Cardiac muscle cell (in vitro differentiated cells and primary cell): ENCODE measurements around the gene HYAL3. TPM values are rescaled to one million over a fixed set of nuclear protein-coding genes. Genes with fewer than 3 reads are reported as not detected.
A peak's percentile ranks its signal among the peaks of the same experiment; 100 is the strongest.

ENCODE experiments used
- DNase-seq, 2 donors: peaks; one replicate each; pipeline versions ENCODE4 v3.0.0 to v3.0.0-alpha.2; 2010 to 2017; ENCODE audit warnings: low read depth in 1 of 2, low spot score in 1 of 2
- H3K27ac ChIP-seq: fragments of 200-600 bp; sonication (generic); 2 replicates; pipeline ENCODE4 v1.5.1; 2016
- H3K27me3 ChIP-seq: fragments of 200-600 bp; sonication (generic); 2 replicates; pipeline ENCODE4 v1.6.0; 2016; ENCODE audit warnings: control low read depth
- H3K36me3 ChIP-seq: fragments of 200-600 bp; sonication (generic); 2 replicates; pipeline ENCODE4 v1.5.1; 2016; ENCODE audit warnings: control low read depth
- H3K4me1 ChIP-seq: fragments of 200-600 bp; sonication (generic); 2 replicates; pipeline ENCODE4 v1.8.1; 2017; ENCODE audit warnings: low read depth, mild to moderate bottlenecking, mixed run types
- H3K4me3 ChIP-seq: fragments of 200-600 bp; sonication (generic); 2 replicates; pipeline ENCODE4 v1.5.1; 2016; ENCODE audit warnings: mild to moderate bottlenecking
- H3K9me3 ChIP-seq: fragments of 200-600 bp; sonication (generic); 2 replicates; pipeline ENCODE4 v1.5.1; 2017; ENCODE audit warnings: low read depth, mild to moderate bottlenecking, control low read depth
- polyA plus RNA-seq: library from polyadenylated mRNA; unstranded; fragments of >200 nt; fragmentation: Nextera tagmentation; extraction: Ambion mirVana; gene quantifications from 2 replicates; pipeline ENCODE4 v1.2.1, GENCODE V29; 2016
- total RNA-seq: library from RNA; depleted of rRNA; stranded (reverse); fragments of >200 nt; gene quantifications from 2 replicates; pipeline ENCODE4 v1.2.3, GENCODE V29; 2016
- TF ChIP-seq, protein P1 (sequence below): IDR thresholded peaks from 2 replicates; pipeline ENCODE4 v1.5.1; 2012; ENCODE audit warnings: low read depth, mild to moderate bottlenecking, low read length

HYAL3 gene
- total and polyA plus RNA-seq, 2 experiments from 2014 or later: 3.6 to 6.2 TPM

GRCh38 chr3:50251220-50251619, 48.0 kb downstream of the HYAL3 start:
- Histone ChIP-seq H3K27me3 (no peaks in the 10 kb centered on the region), H3K4me3 (no peak overlapping the region), H3K27ac (no peak overlapping the region), H3K4me1 (peaks cover 7% of the 10 kb centered on the region), H3K9me3 (no peaks in the 10 kb centered on the region), H3K36me3 (peaks cover 9% of the 10 kb centered on the region)
- DNase-seq: peak in 1 of 2 donors; percentile 73
- TF ChIP-seq, protein P1, sequence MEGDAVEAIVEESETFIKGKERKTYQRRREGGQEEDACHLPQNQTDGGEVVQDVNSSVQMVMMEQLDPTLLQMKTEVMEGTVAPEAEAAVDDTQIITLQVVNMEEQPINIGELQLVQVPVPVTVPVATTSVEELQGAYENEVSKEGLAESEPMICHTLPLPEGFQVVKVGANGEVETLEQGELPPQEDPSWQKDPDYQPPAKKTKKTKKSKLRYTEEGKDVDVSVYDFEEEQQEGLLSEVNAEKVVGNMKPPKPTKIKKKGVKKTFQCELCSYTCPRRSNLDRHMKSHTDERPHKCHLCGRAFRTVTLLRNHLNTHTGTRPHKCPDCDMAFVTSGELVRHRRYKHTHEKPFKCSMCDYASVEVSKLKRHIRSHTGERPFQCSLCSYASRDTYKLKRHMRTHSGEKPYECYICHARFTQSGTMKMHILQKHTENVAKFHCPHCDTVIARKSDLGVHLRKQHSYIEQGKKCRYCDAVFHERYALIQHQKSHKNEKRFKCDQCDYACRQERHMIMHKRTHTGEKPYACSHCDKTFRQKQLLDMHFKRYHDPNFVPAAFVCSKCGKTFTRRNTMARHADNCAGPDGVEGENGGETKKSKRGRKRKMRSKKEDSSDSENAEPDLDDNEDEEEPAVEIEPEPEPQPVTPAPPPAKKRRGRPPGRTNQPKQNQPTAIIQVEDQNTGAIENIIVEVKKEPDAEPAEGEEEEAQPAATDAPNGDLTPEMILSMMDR: no peak

GRCh38 chr3:50250514-50250913, 48.7 kb downstream of the HYAL3 start:
- H3K36me3 ChIP-seq: peaks cover 7% of the 10 kb centered on the region

GRCh38 chr3:50249457-50249856, 49.7 kb downstream of the HYAL3 start:
- TF ChIP-seq, protein P1: no peak
- Histone ChIP-seq H3K27me3 (no peaks in the 10 kb centered on the region), H3K27ac (no peak overlapping the region), H3K36me3 (peaks cover 7% of the 10 kb centered on the region), H3K4me1 (peaks cover 13% of the 10 kb centered on the region), H3K4me3 (no peak overlapping the region), H3K9me3 (no peaks in the 10 kb centered on the region)
- DNase-seq: no peak

More at GRCh38 chr3:50250514-50250913, 48.7 kb downstream of the HYAL3 start:
- no peak overlapping the region for H3K27ac ChIP-seq
- TF ChIP-seq, protein P1: no peak
- no peak for DNase-seq
- H3K4me3 ChIP-seq: no peak overlapping the region
- no peaks in the 10 kb centered on the region for H3K27me3 ChIP-seq
- H3K4me1 ChIP-seq: peaks cover 10% of the 10 kb centered on the region
- no peaks in the 10 kb centered on the region for H3K9me3 ChIP-seq

GRCh38 chr3:50248387-50248786, 50.8 kb downstream of the HYAL3 start:
- Histone ChIP-seq H3K4me1 (peaks cover 13% of the 10 kb centered on the region), H3K9me3 (no peaks in the 10 kb centered on the region), H3K36me3 (peaks cover 7% of the 10 kb centered on the region), H3K4me3 (no peak overlapping the region), H3K27ac (no peak overlapping the region), H3K27me3 (no peaks in the 10 kb centered on the region)
- no peak for DNase-seq
- TF ChIP-seq, protein P1: no peak

DNA sequence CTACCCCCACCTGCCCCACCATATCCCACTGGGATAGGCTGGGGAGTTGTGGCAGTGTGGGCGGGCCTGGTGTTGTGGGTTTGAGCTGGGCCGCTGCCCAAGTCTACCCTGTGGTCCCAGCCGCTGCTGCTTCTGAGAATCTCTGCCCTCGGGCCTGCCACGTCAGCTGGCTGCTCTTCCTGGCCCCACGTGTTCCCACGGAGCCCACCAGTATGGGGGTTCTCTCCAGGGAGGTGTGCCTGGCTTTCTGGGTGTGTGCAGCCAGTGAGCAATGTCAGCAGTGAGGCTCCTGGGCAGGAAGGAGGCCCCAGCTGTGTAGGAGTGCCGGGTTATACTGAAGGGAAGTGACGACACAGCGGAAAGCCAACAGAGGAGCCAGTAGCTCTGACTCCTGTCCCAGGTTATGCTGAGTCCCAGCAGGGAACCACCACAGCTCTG, 52.7 kb downstream of the HYAL3 start:
- Histone ChIP-seq H3K4me1 (peaks cover 18% of the 10 kb centered on the region), H3K36me3 (no peaks in the 10 kb centered on the region), H3K9me3 (no peaks in the 10 kb centered on the region), H3K27ac (peak overlapping the region; percentile 62), H3K4me3 (no peak overlapping the region), H3K27me3 (no peaks in the 10 kb centered on the region)
- TF ChIP-seq, protein P1: no peak
- DNase-seq: peak in 1 of 2 donors; percentile 92
